GM21786 (cell line): Measurements from ENCODE around the gene POLD1.
A peak's percentile ranks its signal among the peaks of the same experiment; 100 is the strongest.
"Not testable (repeated sequence)": the region's sequence is repeated elsewhere in the genome, so short reads cannot be mapped to it uniquely, and the experiment has no call there.

Source experiments
- ATAC-seq: cut with Tn5 transposase; IDR thresholded peaks from one replicate; pipeline ENCODE4 v1.9.1; 2021; ENCODE audit not compliant: unreplicated experiment

POLD1 gene

DNA sequence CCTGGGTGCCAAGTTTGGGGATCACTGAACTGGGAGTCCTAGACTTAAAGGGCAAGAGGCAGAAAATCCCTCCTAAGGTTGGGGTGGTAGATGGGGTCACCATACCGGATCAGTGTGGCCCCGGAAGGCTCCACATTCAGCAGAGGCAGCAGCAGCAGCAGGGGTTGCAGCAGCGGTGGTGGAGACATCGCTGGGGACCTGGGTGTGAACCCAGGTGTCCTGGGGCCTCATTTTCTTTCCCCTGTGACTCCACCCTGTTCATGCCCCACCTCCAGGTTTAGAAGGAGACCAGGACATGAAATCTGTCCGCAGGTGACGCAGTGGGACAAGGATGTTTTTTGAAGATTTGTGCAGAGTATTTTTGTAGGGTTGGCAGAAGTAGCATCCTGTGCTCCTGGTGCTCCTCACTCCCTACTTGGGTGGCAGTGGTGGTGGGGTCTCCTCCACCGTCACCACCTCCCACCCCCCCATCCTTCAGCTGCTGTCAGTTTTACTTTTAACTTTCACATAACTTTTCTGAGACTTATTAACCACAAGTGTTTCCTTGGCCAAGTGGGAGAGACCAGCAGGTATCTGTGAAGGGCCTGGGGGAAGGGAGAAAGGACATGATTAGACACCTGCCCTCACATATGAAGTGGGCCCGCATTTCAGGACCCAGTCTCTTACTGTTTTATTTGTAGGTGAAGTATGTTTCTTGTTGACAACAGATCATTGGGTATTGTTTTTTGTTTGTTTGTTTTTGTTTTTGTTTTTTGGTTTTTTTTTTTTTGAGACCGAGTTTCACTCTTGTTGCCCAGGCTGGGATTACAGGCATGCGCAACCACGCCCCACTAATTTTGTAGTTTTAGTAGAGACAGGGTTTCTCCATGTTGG, 18.5 kb upstream of the POLD1 start, which contains the start of gene NAPSA:
Gene NAPSA, minus strand, starts transcription at position 206 of the 873 bp plus-strand sequence. Its CDS starts 18 bp downstream, at position 188.
- ATAC-seq, result no peak

DNA sequence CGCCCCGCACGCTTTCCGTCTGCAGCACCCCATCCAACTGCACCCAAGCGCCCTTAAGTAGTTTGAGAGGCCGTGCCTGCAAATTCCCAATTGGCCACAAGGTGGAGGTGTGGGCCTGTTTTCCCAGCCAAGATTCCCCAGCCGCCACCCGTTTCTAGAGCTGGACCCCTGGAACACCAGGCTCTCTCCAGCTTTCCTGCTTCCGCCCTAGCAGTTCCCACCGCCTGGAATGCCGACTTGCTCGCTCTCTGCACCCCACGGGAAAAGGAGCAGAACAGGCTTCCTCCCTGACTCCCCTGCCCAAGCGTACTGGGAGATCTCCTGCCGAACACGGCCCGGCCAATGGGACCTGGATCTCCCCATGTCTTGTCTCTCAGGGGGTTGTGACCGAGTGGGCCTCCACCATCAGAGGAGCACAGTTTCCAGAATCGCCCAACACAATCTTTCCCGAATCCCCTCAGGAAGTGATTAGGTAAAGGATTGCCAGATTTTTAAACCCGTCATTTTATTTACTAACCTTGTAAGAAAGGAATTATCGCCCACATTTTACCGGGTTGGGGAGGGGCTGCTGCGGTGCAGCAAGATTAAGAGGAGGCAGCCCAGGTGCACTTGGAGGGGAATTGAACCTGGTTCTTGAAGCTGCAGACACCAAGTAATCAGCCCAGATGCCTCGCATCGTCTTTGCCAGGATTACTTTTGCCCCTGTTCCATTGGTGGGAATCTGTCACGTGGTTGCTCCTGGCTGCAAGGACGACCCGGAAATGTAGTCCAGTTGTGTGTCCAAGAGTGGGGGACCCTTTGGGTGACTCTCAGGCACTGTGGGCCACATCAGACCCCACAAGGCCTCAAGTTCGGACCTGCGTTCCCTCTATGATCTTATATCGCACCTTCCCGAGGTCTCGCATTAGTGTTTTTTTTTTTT, 15.2 kb upstream of the POLD1 start:
- ATAC-seq, result peak; percentile 52

DNA sequence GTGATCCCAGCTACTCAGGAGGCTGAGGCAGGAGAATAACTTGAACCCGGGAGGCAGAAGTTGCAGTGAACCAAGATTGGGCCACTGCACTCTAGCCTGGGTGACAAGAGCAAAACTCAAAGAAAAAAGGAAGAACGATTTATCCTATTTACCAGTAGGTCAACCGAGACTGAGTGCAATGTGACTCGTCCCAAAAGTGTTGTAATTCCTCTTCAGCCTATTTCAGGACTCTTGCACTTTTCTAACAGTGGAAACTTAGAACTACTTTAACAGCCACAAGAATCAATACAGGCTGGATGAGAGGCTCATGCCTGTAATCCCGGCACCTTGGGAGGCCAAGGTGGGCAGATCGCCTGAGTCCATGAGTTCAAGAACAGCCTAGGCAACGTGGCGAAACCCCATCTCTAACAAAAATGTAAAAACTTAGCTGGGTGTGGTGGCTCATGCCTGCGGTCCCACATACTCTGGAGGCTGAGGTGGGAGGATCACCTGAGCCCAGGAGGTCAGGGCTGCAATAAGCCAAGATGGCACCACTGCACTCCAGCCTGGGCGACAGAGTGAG, 12.2 kb upstream of the POLD1 start:
- no peak for ATAC-seq

DNA sequence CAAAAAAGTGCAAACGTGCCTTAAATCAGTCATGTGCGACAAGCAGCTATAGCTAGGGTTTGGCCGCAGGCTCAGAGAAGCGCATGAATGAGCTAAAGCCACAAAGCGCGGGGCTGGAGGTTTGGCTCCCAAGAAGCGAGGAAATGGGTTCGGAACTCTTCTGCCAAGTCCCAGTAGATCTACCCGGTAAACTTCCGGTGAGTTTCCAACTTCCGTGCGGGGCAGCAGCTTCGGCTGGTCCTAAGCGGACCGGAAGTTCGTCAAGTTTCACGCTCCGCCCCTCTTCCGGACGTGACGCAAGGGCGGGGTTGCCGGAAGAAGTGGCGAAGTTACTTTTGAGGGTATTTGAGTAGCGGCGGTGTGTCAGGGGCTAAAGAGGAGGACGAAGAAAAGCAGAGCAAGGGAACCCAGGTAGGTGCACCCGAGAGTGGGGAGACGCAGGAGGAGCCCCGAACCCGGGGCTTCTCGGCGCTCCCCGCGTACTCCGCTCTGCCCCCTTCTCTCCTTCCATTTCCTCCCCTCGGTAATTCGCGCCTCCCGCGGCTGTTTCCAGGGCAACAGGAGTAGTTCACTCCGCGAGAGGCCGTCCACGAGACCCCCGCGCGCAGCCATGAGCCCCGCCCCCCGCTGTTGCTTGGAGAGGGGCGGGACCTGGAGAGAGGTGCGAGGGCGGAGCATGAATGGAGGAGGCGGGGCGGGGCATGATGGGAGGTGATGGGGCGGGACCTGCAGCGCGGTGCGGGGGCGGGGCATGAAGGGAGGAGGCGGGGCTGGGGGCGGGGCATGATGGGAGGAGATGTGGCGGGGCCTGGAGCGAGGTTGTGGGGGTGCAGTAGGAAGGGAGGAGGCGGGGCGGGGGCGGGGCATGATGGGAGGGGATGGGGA, 7.7 kb upstream of the POLD1 start, which contains the start of gene NR1H2:
Gene NR1H2, plus strand, starts transcription at position 292 of the 885 bp plus-strand sequence. CDS start 1,149 bp downstream, outside the sequence.
- peak; percentile 79 for ATAC-seq

DNA sequence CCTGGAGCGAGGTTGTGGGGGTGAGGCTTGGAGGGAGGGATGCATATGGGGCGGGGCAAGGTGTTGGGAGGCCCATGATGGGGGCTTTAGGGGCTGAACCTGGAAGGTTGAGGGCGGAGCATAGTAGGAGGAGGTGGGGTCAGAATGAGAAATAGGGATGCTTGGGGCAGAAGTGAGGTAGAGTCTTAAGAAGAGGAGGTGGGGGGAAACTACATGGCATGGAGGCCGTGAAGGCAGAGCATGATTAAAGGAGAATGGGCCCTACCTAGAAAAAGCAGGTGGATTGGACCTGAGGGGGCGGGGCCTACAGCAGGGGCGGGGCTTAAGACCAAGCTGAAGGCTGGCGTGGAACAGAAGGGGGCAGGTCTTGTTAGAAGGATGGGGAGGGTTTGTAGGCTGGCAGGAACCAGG, 7.1 kb upstream of the POLD1 start:
- no peak for ATAC-seq

DNA sequence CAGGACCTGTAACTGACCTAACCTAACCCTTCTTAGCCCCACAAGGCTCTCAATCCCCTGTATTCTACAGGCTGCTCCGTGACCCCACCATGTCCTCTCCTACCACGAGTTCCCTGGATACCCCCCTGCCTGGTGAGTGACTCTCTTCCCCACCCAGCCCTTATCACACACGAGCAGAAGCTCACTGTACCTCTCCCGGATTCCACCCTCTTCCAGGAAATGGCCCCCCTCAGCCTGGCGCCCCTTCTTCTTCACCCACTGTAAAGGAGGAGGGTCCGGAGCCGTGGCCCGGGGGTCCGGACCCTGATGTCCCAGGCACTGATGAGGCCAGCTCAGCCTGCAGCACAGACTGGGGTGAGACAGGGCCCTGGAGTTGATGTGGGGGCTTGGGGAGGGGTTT, 6.6 kb upstream of the POLD1 start:
- ATAC-seq, result no peak

DNA sequence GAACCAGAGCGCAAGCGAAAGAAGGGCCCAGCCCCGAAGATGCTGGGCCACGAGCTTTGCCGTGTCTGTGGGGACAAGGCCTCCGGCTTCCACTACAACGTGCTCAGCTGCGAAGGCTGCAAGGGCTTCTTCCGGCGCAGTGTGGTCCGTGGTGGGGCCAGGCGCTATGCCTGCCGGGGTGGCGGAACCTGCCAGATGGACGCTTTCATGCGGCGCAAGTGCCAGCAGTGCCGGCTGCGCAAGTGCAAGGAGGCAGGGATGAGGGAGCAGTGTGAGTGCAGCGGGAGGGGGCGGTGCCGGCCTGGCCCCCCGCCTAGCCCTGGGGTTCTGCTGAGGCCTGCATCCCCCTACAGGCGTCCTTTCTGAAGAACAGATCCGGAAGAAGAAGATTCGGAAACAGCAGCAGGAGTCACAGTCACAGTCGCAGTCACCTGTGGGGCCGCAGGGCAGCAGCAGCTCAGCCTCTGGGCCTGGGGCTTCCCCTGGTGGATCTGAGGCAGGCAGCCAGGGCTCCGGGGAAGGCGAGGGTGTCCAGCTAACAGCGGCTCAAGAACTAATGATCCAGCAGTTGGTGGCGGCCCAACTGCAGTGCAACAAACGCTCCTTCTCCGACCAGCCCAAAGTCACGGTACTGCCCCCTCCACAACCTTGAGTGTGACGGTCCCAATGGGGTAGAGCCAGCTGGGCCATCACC, 5.8 kb upstream of the POLD1 start:
- no peak for ATAC-seq

DNA sequence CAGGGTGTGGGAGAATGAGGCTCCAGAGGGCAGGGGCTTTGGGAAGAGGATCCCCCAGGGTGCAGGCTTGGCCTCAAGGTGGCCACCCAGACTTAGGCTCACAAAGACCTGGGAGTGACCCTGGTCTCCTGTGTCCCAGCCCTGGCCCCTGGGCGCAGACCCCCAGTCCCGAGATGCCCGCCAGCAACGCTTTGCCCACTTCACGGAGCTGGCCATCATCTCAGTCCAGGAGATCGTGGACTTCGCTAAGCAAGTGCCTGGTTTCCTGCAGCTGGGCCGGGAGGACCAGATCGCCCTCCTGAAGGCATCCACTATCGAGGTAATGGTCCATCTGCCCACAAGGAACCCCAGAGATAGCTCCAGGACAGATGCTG, 5.3 kb upstream of the POLD1 start:
- ATAC-seq, result no peak

DNA sequence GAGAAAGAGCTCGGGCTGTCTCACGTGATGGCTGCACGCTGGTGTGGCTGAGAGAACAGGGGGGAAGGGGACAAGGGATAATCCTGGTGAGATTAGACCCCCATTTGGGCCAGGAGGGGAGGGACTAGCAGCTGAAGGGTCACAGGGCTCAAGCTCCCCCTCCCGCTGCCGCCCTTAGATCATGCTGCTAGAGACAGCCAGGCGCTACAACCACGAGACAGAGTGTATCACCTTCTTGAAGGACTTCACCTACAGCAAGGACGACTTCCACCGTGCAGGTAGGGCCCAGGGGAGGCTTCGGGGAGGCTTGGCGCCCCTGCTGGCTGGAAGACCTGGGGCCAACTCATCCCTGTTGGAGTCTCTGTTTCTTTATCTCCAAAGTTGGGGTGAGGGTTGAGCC, 4.5 kb upstream of the POLD1 start:
- ATAC-seq, result no peak

DNA sequence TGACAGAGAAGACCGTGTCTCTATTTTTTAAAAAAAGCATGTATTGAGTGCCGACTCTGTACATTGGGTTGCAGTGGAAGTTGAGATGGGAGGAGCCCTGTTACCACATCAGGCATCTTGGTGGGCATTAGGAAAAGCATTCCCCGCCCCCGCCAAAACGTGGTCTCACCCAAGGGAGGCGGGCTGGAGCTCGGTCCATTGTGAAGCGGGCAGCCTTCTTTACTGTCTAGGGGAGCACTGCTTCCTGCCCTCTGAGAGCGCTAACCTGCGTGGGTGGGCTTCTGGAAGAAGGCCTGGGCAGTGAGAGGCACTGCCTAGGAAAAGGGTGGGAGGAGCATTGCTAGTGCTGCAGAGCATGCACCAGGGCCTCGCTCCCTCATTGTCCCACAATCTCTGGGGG, 4.0 kb upstream of the POLD1 start:
- ATAC-seq, result no peak

DNA sequence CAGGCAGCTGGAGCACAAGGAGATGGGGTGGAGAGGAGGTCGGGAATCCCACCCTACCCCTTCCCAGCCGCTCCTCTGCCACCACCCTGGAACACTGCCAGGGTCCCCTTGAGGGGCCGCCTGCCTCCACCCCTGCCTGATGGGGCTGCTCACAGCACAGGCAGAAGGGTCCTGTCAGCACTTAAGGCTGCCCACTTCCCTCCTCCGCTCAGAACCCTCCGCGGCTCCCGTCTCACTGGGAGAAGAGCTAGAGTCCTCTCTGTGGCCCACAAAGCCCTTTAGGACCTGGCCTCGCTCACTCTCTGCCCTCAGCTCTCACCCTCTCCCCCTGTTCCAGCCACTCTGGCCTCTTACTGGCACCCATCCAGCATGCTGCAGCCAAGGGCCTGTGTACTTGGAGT, 3.4 kb upstream of the POLD1 start:
- no peak for ATAC-seq

DNA sequence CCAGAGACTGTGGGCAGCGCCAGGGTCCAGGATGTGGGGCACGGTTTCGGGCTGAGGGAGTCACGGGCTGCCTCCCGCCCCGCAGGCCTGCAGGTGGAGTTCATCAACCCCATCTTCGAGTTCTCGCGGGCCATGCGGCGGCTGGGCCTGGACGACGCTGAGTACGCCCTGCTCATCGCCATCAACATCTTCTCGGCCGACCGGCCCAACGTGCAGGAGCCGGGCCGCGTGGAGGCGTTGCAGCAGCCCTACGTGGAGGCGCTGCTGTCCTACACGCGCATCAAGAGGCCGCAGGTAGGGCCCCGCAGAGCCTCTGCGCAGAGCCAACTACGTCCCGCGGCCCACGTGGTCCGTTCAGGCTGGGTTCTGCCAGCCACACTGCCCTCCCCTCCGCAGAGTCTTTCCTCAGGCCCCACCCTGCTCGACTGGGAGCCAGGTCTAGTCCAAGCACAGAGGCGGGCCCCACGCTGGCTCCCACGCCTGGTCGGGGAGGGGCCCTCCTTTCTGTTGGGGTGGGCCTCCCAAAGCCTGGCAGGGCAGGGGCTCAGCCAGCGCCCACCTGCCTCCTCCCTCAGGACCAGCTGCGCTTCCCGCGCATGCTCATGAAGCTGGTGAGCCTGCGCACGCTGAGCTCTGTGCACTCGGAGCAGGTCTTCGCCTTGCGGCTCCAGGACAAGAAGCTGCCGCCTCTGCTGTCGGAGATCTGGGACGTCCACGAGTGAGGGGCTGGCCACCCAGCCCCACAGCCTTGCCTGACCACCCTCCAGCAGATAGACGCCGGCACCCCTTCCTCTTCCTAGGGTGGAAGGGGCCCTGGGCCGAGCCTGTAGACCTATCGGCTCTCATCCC, 2.0 kb upstream of the POLD1 start:
- ATAC-seq, result no peak

DNA sequence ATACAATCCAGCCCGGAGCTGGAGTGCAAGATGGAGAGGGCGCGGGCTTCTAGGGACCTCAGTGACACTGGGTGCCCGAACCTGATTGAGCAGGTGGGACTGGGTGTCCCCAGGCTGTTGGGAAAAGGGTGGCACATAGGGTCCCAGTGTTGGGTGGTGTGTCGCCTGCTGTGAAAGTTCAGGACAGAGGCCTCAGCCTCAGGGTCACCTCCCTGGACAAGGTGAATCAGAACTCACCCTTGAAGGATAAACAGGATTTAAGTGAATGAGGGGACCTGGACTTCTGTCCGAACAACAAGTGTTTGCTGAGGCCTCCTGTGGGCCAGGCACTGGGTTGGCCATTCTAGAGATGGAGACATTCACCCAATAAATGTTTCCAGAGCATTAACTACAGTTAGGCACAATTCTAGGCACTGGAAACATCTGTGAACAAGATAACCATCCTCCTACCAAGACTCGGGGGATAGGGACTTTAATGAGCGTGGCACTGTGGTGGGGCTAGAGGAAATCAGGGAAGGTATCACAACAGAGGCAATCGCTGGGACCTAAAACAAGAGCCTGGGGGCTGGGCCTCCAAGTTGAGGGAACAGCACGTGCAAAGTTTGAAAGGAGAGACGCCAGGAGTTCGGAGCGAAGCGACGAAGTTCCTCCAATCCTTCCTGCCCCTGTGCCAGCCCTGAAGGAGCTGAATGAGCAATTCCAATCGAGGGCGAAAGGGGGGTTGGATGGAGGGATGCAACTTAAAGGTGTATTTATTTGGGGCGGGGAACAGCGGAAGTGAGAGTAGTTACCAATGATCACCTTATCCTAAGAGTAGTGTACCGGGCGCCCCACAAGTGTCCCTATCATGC, 921 bp upstream of the POLD1 start:
- ATAC-seq, result no peak

DNA sequence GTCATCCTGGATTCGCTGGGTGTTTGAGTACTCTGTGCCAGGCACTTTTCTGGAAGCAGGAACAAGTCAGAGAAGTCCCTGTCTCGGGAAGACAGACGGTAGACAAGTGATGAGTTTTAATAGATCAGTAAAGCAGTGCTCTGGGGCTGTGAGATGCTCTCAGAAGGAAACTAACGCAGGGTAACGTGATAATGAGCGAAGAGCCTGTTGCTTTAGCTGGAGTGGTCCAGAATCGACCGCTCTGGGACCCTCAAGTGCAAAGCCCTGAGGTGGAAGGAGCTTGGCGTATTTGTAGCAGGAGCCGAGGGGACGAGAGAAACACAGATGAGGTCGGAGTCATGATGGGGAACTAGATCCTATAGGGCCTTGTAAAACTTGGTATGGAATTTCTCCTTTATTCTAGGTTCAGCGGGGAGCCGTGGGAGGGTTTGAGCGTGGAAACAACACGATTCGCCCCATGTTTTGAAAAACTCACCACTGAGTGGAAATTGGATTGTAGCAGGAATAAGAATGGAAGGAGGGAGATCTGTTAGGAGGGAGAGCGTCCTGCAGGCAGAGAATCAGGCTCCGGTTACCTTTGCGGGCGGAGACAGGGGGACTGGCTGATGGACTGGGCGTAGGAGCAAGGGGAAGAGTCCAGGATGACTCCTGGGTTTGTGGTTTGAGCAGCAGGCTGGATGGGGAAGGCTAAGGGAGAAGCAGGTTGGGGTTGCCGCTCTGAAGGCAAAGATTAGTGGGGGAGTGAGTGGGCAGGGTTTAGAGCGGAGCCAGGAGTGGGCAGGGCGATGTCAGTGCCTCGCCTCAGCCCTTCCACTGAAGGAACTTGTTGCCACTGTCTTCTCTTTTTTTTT, 763 bp downstream of the POLD1 start:
- no peak for ATAC-seq

DNA sequence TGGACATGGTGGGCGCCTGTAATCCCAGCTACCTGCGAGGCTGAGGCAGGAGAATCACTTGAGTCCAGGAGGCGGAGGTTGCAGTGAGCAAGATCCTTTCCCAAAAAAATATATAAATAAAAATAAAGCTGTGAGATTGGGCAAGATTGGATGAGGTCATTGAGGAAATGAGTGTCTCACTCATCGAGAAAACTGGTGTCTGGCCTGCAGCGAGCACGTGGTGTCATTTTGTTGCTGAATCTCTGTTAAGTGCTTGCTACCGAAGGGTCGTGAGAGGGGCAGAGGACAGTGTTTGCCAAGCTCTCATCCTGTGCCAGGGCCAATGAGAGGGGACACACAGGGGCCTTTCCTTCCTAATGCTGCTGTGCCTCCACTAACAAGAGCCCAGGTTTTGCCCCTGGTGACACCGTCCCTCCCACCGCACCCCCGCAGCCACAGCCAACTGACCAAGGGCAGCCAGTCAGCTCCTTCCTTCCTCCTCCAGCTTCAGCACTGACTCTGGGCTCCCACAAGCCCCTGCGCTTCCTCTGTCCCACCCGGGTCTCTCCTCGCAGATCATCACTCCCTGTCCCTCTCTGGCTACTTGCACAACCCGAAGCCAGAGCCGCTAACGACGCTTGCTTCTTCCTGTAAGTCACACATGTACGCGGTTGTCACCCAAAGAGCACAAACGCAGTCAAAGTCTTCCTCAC, 3.2 kb downstream of the POLD1 start:
- no peak for ATAC-seq

DNA sequence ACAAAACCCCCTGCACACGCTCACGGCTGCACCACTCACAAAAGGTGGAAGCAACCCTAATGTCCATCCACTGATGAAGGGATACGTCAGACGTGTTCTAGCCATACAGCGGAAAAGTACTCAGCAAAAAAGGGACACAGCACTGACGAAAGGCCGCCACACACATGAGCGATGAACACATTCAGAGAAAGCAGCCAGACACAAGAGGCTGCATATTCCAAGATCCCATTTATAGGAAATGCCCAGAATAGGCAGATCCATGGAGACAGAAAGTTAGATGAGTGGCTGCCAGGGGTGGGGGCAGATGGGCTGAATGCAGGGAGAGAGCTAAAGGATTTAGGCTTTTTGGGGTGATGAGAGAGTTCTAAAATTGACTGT, 3.7 kb downstream of the POLD1 start:
- ATAC-seq, result no peak

DNA sequence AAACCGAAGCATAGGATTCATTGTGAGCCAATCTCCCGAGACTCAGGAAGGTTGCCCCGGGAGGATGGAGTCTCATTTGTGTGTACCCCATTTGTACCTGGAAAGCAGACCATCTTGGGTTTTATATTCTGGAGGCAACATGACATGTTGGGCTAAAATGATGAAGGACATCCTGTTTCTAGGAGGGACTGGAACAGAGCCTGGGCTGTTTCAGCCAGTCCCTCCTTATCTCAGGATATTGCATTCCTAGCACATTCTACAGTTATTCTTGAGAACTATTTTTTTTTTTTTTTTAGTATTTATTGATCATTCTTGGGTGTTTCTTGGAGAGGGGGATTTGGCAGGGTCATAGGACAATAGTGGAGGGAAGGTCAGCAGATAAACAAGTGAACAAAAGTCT, 6.1 kb downstream of the POLD1 start:
- not testable (repeated sequence) for ATAC-seq
